ENCODE data around the gene ARID3C. TPM values are rescaled to one million over a fixed set of nuclear protein-coding genes. Genes with fewer than 3 reads are reported as not detected.

Gene ARID3C
- under 1 TPM in 4 of 8 experiments, not detected in 4; 0.05 to 0.71 (median 0.16) TPM for total RNA-seq

- whole genome bisulfite sequencing, 10 experiments: 0 to 13% (median 0%) methylated on average over 1 to 12 of the region's 69 CpGs; no CpG with 5 or more reads in 1 of the 10 experiments
- peaks cover 13 to 17% of the 10 kb centered on the region in 2 donors for H3K4me1 ChIP-seq (replicated peaks in 1 of 2)
- in situ Hi-C loops (cut with MboI; ENCODE audit: low pct_unique_long_range_greater_than_20kb in 2 of 9, low sequenced_read_pairs in 9 of 9, unreplicated experiment in 9 of 9): no loop called here
- no peak within 1 kb of the TSS for H3K27ac ChIP-seq
- peak; percentile 80 to 90 (median 84) for ATAC-seq (replicated peaks in 6 of 8)
- peak within 1 kb of the TSS; percentile 15 to 37 (median 23) for H3K4me3 ChIP-seq
These were observed at the start of gene ARID3C for GRCh38 chr9:34628656-34629490. Gene ARID3C, minus strand, starts transcription at chr9:34629066. Its CDS starts 1,052 bp downstream, at chr9:34628014.

- H3K4me1 ChIP-seq (replicated peaks in 1 of 2): no peaks in the 10 kb centered on the region
- ATAC-seq (replicated peaks in 6 of 8): peak in 2 of 8 experiments; percentile 20 to 71
- no peak overlapping the region for H3K4me3 ChIP-seq
- WGBS, 10 experiments: 100% methylated on average over 1 of the region's 2 CpGs; no CpG with 5 or more reads in 9 of the 10 experiments
- in situ Hi-C loops (cut with MboI; ENCODE audit: low pct_unique_long_range_greater_than_20kb in 2 of 9, low sequenced_read_pairs in 9 of 9, unreplicated experiment in 9 of 9): no loop called here
- H3K27ac ChIP-seq: no peak overlapping the region
These were observed 47.0 kb upstream of the ARID3C start for GRCh38 chr9:34675869-34676268.

GRCh38 chr9:34675048-34675714 is 46.3 kb upstream of the ARID3C start:
- peak in 7 of 8 experiments; percentile 36 to 99 (median 54) for ATAC-seq (replicated peaks in 6 of 8)
- in situ Hi-C loops (cut with MboI; ENCODE audit: low pct_unique_long_range_greater_than_20kb in 2 of 9, low sequenced_read_pairs in 9 of 9, unreplicated experiment in 9 of 9): no loop called here
- no peaks in the 10 kb centered on the region for H3K4me1 ChIP-seq (replicated peaks in 1 of 2)
- H3K4me3 ChIP-seq: no peak overlapping the region
- H3K27ac ChIP-seq: no peak overlapping the region
- 14 to 100% (median 90%) methylated on average over 2 of the region's 10 CpGs; no CpG with 5 or more reads in 5 of the 10 experiments for WGBS, 10 experiments

GRCh38 chr9:34674440-34674839 is 45.6 kb upstream of the ARID3C start:
- Histone ChIP-seq H3K4me3 (no peak overlapping the region), H3K27ac (no peak overlapping the region), H3K4me1 (replicated peaks in 1 of 2) (no peaks in the 10 kb centered on the region)
- in situ Hi-C loops (cut with MboI; ENCODE audit: low pct_unique_long_range_greater_than_20kb in 2 of 9, low sequenced_read_pairs in 9 of 9, unreplicated experiment in 9 of 9): no loop called here
- no peak for ATAC-seq (replicated peaks in 6 of 8)
- WGBS, 10 experiments: 70 to 100% (median 76%) methylated on average over 1 to 3 of the region's 3 CpGs; no CpG with 5 or more reads in 4 of the 10 experiments

- ATAC-seq (replicated peaks in 6 of 8): no peak
- WGBS, 10 experiments: 86 to 100% (median 100%) methylated on average over 1 of the region's 1 CpG; no CpG with 5 or more reads in 5 of the 10 experiments
- no peak overlapping the region for H3K4me3 ChIP-seq
- in situ Hi-C loops (cut with MboI; ENCODE audit: low pct_unique_long_range_greater_than_20kb in 2 of 9, low sequenced_read_pairs in 9 of 9, unreplicated experiment in 9 of 9): no loop called here
- peaks cover 6% of the 10 kb centered on the region in 2 donors for H3K4me1 ChIP-seq (replicated peaks in 1 of 2)
- no peak overlapping the region for H3K27ac ChIP-seq
These were observed 42.4 kb upstream of the ARID3C start for GRCh38 chr9:34671307-34671706.

- in situ Hi-C loops (cut with MboI; ENCODE audit: low pct_unique_long_range_greater_than_20kb in 2 of 9, low sequenced_read_pairs in 9 of 9, unreplicated experiment in 9 of 9): no loop called here
- Histone ChIP-seq H3K27ac (no peak overlapping the region), H3K4me3 (no peak overlapping the region), H3K4me1 (replicated peaks in 1 of 2) (peaks cover 6% of the 10 kb centered on the region in 2 donors)
- WGBS, 10 experiments: 43 to 100% (median 83%) methylated on average over 1 to 4 of the region's 5 CpGs; no CpG with 5 or more reads in 1 of the 10 experiments
- no peak for ATAC-seq (replicated peaks in 6 of 8)
These were observed 41.1 kb upstream of the ARID3C start for GRCh38 chr9:34669809-34670562.

GRCh38 chr9:34665381-34666250 is 36.8 kb upstream of the ARID3C start:
- peak overlapping the region; percentile 49 to 94 (median 75) for H3K4me3 ChIP-seq
- ATAC-seq (replicated peaks in 6 of 8): peak; percentile 81 to 86 (median 83)
- 0% methylated on average over 1 to 8 of the region's 55 CpGs; no CpG with 5 or more reads in 7 of the 10 experiments for WGBS, 10 experiments
- peaks cover 6 to 9% of the 10 kb centered on the region in 2 donors for H3K4me1 ChIP-seq (replicated peaks in 1 of 2)
- in situ Hi-C loops (cut with MboI; ENCODE audit: low pct_unique_long_range_greater_than_20kb in 2 of 9, low sequenced_read_pairs in 9 of 9, unreplicated experiment in 9 of 9): no loop called here
- H3K27ac ChIP-seq: peak overlapping the region; percentile 87 to 91

GRCh38 chr9:34665067-34665380 is 36.2 kb upstream of the ARID3C start:
- ATAC-seq (replicated peaks in 6 of 8): peak in 1 of 8 experiments; percentile 4
- Histone ChIP-seq H3K27ac (peak overlapping the region; percentile 62 to 72), H3K4me3 (peak overlapping the region; percentile 49 to 94 (median 75)), H3K4me1 (replicated peaks in 1 of 2) (peaks cover 6 to 9% of the 10 kb centered on the region in 2 donors)
- in situ Hi-C loops (cut with MboI; ENCODE audit: low pct_unique_long_range_greater_than_20kb in 2 of 9, low sequenced_read_pairs in 9 of 9, unreplicated experiment in 9 of 9): no loop called here
- WGBS, 10 experiments: 0% methylated on average over 1 of the region's 26 CpGs; no CpG with 5 or more reads in 9 of the 10 experiments

GRCh38 chr9:34664281-34665066 is 35.6 kb upstream of the ARID3C start:
- H3K27ac ChIP-seq: peak overlapping the region; percentile 62 to 72
- peak in 7 of 8 experiments; percentile 12 to 49 (median 14) for ATAC-seq (replicated peaks in 6 of 8)
- peaks cover 6 to 9% of the 10 kb centered on the region in 2 donors for H3K4me1 ChIP-seq (replicated peaks in 1 of 2)
- 2 to 20% (median 17%) methylated on average over 1 to 8 of the region's 18 CpGs; no CpG with 5 or more reads in 6 of the 10 experiments for WGBS, 10 experiments
- in situ Hi-C loops (cut with MboI; ENCODE audit: low pct_unique_long_range_greater_than_20kb in 2 of 9, low sequenced_read_pairs in 9 of 9, unreplicated experiment in 9 of 9): no loop called here
- peak overlapping the region; percentile 49 to 94 (median 75) for H3K4me3 ChIP-seq

GRCh38 chr9:34663303-34663605 is 34.4 kb upstream of the ARID3C start:
- H3K4me1 ChIP-seq (replicated peaks in 1 of 2): peaks cover 6 to 9% of the 10 kb centered on the region in 2 donors
- in situ Hi-C loops (cut with MboI; ENCODE audit: low pct_unique_long_range_greater_than_20kb in 2 of 9, low sequenced_read_pairs in 9 of 9, unreplicated experiment in 9 of 9): no loop called here
- no peak overlapping the region for H3K4me3 ChIP-seq
- no peak overlapping the region for H3K27ac ChIP-seq
- ATAC-seq (replicated peaks in 6 of 8): no peak

- ATAC-seq (replicated peaks in 6 of 8): no peak
- Histone ChIP-seq H3K27ac (no peak within 1 kb of the TSS), H3K4me1 (replicated peaks in 1 of 2) (peaks cover 6 to 9% of the 10 kb centered on the region in 2 donors), H3K4me3 (no peak within 1 kb of the TSS)
- in situ Hi-C loops (cut with MboI; ENCODE audit: low pct_unique_long_range_greater_than_20kb in 2 of 9, low sequenced_read_pairs in 9 of 9, unreplicated experiment in 9 of 9): no loop called here
- WGBS, 10 experiments: 83 to 100% (median 94%) methylated on average over 1 to 3 of the region's 4 CpGs; no CpG with 5 or more reads in 5 of the 10 experiments
These were observed 33.8 kb upstream of the ARID3C start, which contains the start of gene CCL27 for GRCh38 chr9:34662526-34663302. Gene CCL27, minus strand, starts transcription at chr9:34662657. Its CDS starts 24 bp downstream, at chr9:34662633.
